GM12878 (cell line): ENCODE results near the gene ASB7. TPM values are rescaled to one million over a fixed set of nuclear protein-coding genes. Genes with fewer than 3 reads are reported as not detected.

ENCODE experiments used
- IRF5 ChIP-seq: fragments of 450-650 bp; IDR thresholded peaks from 2 replicates; pipeline ENCODE4 v1.6.1; 2017; ENCODE audit warnings: borderline replicate concordance
- KAT2A ChIP-seq: conservative IDR thresholded peaks from 2 replicates; pipeline ENCODE4 v1.6.1; 2011; ENCODE audit warnings: low read depth, low read length; ENCODE audit not compliant: control insufficient read depth
- POLR2AphosphoS5 ChIP-seq: IDR thresholded peaks from 2 replicates; pipeline ENCODE4 v1.6.1; 2011; ENCODE audit warnings: mild to moderate bottlenecking, low read length, inconsistent platforms
- RFX5 ChIP-seq: IDR thresholded peaks from 2 replicates; pipeline ENCODE4 v1.6.1; 2011; ENCODE audit warnings: low read depth, low read length, improper control_type of control experiment
- SP1 ChIP-seq: IDR thresholded peaks from one replicate; pipeline ENCODE4 v1.6.1; 2011; ENCODE audit warnings: low read depth, low read length
- SPI1 ChIP-seq: IDR thresholded peaks from 2 replicates; pipeline ENCODE4 v1.6.1; 2011; ENCODE audit warnings: low read depth, mild to moderate bottlenecking, low read length, moderate library complexity, borderline replicate concordance; ENCODE audit not compliant: insufficient read depth
- ZBTB4 ChIP-seq: fragments of 450-650 bp; formaldehyde crosslinking; IDR thresholded peaks from 2 replicates; pipeline ENCODE4 v1.4.0; 2022; ENCODE audit warnings: mild to moderate bottlenecking, moderate library complexity
- polyA plus RNA-seq, 11 experiments: library from polyadenylated mRNA; depleted of rRNA in 4 of 11; unstranded in 6 of 11; stranded (reverse) in 5 of 11; fragments of >200 nt; fragmentation: Nextera tagmentation in 4 of 11; fragmentation: Illumina TruSeq in 1 of 11; extraction: Ambion mirVana in 4 of 11; extraction: Trizol in 1 of 11; gene quantifications; 1 replicate in 1 of 11; 2 replicates in 10 of 11; pipeline versions ENCODE4 v1.2.1 to v1.2.3, GENCODE V29; 2011 to 2016; ENCODE audit warnings: inconsistent platforms in 2 of 11, missing spikeins in 2 of 11, low read depth in 1 of 11
- total RNA-seq, 4 experiments: library from RNA; depleted of rRNA in 3 of 4; stranded (reverse); fragments of >200 nt in 3 of 4; fragmentation: Illumina TruSeq in 1 of 4; extraction: Trizol in 1 of 4; gene quantifications; 2 replicates each; pipeline versions ENCODE4 v1.2.1 to v1.2.3, GENCODE V29; 2013 to 2021
- TF ChIP-seq, protein P1 (sequence below): fragments of 450-650 bp; IDR thresholded peaks from 2 replicates; pipeline ENCODE4 v1.6.1; 2018; ENCODE audit warnings: borderline replicate concordance, mild to moderate bottlenecking; ENCODE audit not compliant: partially characterized antibody
- TF ChIP-seq, protein P2 (sequence below): fragments of 450-650 bp; conservative IDR thresholded peaks from 2 replicates; pipeline ENCODE4 v1.6.1; 2017; ENCODE audit warnings: mild to moderate bottlenecking, moderate library complexity
- TF ChIP-seq, protein P3 (sequence below), 3 experiments: IDR thresholded peaks in 2 of 3; conservative IDR thresholded peaks in 1 of 3; 2 replicates each; pipeline ENCODE4 v1.5.1; 2011; ENCODE audit warnings: low read depth in 3 of 3, low read length in 3 of 3, mild to moderate bottlenecking in 3 of 3, control low read depth in 2 of 3, moderate library complexity in 2 of 3, inconsistent platforms in 1 of 3, mixed read lengths in 1 of 3; ENCODE audit not compliant: control insufficient read depth in 2 of 3, insufficient read depth in 1 of 3; ENCODE audit errors: extremely low read depth in 1 of 3

Gene ASB7
- total and polyA plus RNA-seq, 10 of the 15 experiments (the other 5 are each of a cell fraction or from before 2014, with no cell fraction given), result 2.7 to 13.9 (median 8.6) TPM

DNA sequence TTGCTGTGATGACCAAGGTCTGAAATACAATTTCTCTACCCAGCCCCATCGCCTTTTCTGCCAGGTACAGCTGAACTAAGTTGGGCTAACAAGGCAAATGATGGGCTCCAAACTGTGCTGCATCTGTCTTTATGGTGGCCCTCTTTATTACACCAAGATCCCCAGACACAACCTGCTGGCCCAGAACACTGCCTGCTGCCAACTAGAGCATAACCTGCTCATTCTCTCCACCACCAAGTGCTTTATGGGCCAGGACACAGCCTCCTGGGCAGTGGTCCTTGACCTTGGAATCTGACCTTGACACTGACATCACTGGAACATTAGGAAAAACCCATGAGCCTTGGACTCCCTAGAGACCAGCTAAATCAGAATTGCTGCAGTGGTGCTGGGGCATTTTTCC lies 3.7 kb upstream of the ASB7 start (continued):
- TF ChIP-seq, protein P1, sequence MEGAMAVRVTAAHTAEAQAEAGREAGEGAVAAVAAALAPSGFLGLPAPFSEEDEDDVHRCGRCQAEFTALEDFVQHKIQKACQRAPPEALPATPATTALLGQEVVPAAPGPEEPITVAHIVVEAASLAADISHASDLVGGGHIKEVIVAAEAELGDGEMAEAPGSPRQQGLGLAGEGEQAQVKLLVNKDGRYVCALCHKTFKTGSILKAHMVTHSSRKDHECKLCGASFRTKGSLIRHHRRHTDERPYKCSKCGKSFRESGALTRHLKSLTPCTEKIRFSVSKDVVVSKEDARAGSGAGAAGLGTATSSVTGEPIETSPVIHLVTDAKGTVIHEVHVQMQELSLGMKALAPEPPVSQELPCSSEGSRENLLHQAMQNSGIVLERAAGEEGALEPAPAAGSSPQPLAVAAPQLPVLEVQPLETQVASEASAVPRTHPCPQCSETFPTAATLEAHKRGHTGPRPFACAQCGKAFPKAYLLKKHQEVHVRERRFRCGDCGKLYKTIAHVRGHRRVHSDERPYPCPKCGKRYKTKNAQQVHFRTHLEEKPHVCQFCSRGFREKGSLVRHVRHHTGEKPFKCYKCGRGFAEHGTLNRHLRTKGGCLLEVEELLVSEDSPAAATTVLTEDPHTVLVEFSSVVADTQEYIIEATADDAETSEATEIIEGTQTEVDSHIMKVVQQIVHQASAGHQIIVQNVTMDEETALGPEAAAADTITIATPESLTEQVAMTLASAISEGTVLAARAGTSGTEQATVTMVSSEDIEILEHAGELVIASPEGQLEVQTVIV, result no peak
- TF ChIP-seq KAT2A, result no peak
- TF ChIP-seq SP1, result no peak
- TF ChIP-seq, protein P2, sequence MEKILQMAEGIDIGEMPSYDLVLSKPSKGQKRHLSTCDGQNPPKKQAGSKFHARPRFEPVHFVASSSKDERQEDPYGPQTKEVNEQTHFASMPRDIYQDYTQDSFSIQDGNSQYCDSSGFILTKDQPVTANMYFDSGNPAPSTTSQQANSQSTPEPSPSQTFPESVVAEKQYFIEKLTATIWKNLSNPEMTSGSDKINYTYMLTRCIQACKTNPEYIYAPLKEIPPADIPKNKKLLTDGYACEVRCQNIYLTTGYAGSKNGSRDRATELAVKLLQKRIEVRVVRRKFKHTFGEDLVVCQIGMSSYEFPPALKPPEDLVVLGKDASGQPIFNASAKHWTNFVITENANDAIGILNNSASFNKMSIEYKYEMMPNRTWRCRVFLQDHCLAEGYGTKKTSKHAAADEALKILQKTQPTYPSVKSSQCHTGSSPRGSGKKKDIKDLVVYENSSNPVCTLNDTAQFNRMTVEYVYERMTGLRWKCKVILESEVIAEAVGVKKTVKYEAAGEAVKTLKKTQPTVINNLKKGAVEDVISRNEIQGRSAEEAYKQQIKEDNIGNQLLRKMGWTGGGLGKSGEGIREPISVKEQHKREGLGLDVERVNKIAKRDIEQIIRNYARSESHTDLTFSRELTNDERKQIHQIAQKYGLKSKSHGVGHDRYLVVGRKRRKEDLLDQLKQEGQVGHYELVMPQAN, result no peak
- no peak for TF ChIP-seq POLR2AphosphoS5
- TF ChIP-seq RFX5, result no peak
- no peak for TF ChIP-seq ZBTB4
- no peak for TF ChIP-seq IRF5
- TF ChIP-seq, protein P3, sequence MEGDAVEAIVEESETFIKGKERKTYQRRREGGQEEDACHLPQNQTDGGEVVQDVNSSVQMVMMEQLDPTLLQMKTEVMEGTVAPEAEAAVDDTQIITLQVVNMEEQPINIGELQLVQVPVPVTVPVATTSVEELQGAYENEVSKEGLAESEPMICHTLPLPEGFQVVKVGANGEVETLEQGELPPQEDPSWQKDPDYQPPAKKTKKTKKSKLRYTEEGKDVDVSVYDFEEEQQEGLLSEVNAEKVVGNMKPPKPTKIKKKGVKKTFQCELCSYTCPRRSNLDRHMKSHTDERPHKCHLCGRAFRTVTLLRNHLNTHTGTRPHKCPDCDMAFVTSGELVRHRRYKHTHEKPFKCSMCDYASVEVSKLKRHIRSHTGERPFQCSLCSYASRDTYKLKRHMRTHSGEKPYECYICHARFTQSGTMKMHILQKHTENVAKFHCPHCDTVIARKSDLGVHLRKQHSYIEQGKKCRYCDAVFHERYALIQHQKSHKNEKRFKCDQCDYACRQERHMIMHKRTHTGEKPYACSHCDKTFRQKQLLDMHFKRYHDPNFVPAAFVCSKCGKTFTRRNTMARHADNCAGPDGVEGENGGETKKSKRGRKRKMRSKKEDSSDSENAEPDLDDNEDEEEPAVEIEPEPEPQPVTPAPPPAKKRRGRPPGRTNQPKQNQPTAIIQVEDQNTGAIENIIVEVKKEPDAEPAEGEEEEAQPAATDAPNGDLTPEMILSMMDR (IDR thresholded peaks at IDR 0.05 in 2 of 3, conservative IDR thresholded peaks at IDR 0.05 in 1 of 3; ENCODE audit: control insufficient read depth in 2 of 3, extremely low read depth in 1 of 3, insufficient read depth in 1 of 3, low read depth in 3 of 3, low read length in 3 of 3), result no peak
- TF ChIP-seq SPI1, result no peak
- TF ChIP-seq, all 136 proteins: peak for 0
